Measurements from ENCODE around the gene ANO4.

Gene ANO4

DNA sequence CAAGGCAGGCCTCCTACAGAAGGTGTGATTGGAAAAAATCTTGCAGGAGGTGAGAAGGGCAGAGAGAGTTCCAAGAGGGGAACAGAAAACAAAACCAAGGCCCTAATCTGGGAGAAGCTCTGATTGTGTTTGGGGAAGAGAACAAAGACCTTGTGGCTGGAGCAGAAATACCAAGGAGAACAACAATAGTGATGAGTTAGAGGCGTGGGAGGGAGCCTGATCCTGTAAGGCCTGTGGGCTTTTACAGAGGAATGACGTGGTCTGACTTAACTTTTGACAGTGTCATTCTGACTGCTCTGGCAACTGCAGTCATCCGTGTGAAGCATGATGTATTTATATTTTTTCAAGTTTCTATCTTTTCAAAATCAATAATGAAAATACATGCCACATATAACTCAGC lies 200.6 kb downstream of the ANO4 start:
- no peak for DNase-seq

DNA sequence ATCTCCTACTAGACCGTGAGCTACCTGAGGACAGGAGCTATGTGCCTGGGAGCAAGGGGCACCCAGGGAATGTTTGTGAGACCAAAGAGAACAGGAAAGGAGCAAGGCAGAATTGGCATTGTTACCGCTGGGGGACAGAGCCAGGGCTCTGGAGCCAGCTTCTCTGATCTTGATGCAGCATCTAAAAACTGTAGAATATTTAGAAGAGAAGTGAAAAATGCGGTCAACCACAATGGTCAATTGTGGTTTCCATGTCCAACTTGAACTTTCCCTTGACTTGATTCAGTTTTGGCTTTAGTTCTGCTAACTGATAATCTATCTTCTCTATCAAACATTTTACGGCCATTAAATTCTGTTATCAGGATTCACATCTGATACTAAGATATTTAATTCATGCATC lies 201.2 kb downstream of the ANO4 start:
- DNase-seq: no peak

DNA sequence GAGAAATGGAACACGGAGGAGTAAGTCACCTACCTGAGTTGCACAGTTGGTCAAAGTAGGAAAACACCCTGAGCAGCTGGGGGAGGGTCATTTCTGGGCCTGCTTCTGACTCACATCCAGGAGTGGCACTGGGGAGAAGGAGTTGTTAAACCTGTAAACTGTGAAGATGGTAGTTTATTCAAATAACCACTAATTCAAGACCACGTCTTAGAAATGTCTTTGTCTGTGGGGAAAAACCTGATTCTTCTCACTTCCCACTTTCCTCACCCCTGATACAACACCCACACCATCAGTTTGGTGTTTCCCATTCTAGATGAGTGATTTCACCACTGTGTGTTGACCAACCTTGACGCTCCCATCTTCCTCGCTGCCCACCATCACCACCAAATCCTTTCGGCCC lies 207.1 kb downstream of the ANO4 start:
- DNase-seq: no peak

DNA sequence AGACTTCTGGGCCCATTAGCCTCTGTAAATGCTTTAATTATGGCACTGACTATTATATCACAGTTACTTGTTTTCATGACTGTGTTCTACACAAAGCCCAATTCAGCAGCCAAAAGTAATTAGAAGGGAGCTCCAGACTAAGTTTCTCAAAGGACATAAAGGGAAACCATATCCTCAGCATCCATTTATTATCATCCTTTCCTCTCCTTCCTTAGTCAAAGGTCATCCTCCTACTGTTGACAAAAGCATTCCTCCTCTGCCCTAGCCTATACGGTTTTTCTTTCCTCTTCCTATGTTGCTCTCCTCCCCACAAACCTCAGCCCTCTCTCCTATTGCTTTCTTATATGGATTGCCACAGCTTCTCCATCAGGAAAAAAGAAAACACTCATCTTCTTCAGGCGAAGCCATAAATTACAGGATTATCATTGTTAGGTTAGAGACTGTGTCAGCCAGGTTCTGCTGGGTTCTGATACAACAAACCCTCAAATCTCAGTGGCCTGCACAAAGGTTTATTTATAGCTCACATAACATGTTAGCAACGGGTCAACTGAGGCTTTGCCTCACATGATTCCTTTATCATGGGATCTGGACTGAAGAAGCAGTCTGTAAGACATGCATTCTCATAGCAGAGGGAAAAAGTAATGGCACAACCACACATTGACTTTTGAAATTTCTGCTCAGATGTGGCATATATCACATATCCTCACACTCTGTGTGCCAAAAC lies 208.3 kb downstream of the ANO4 start:
- no peak for DNase-seq

DNA sequence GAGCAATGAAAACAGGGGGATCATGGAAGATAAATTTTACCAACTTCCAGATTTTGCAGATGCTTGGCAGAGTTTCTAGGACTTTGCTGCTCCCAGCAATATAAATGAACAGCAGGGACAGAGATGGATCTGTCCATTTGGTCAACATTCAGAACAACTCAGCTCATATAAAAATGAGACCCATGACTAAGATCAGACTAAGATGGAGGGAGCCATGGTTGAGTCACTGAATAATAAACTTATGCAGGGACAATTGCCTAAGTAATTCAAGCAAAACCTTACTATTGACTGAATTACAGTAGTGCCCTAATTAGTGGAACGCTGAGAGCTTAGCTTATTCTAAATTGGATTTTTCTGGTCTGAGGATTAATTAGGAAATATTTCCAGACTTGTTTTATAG lies 210.3 kb downstream of the ANO4 start:
- no peak for DNase-seq

DNA sequence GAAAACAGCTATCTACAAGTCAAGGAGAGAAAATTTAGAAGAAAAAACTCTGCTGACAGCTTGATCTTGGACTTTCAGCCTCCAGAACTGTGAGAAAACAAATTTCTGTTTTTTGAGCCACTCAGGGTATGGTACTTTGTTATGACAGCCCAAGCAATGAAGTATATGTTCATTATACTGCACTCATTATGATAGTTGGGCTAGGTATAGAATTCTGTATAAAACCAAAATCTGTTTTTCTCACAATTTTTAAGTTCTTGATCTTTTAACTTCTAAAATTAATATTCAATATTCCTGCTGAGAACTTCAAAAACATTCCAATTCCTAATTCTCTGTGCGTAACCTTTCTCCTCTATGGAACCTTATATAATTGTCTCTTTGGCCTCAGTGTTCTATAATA lies 214.7 kb downstream of the ANO4 start:
- DNase-seq: no peak

DNA sequence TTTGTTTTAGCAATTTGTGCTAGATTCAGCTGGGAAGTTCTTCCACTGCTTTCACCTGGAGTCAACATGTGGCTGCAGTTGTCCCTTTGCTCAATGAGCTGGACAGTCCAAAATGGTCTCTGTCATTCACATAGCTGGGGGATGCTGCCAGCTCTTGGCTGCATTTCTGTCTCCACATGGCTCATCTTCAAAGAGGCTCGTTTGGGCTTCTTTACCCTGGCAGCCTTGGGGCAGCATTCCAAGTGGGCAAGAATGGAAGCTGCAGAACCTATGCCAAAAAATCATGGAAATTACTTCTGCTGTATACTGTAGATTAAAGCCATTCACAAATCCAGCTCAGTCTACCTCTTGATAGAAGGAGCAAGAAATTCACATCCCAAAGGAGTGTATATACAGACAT lies 216.3 kb downstream of the ANO4 start:
- DNase-seq: no peak

DNA sequence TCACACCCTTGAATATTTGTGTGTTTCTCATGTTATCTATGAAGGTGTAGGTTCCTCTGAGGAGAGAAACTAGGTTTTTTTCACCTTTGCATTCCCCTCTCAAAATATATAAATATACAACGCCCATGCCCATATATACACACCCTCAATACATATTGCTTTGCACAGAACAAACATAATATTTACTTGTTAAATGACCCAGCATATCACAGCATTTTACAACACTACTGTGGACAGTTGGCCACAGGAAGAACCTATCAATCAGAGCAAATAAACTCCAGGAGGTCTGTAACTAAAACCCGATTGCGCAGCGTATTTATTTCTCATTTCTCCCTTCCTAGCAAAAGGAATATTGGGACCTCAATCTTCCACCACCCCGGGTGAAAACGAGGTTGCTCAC lies 219.4 kb downstream of the ANO4 start:
- DNase-seq: no peak

DNA sequence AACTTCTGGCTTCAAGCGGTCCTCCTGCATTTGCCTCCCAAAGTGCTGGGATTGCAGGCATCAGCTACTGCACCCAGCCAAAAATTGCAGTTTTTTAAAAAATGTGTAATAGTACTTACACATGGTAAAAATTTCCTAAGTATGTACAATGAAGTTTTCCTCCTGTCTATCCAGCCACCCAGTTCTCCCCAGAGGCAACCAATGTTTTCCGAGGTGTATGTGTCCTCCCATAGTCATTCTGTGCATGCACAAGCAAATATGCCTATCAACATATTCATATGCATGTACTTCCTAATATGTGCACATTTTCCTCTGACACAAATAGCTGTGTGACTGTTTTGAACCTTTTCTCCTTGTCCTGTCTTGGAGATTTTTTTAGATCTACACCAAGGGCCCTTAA lies 220.5 kb downstream of the ANO4 start:
- no peak for DNase-seq

DNA sequence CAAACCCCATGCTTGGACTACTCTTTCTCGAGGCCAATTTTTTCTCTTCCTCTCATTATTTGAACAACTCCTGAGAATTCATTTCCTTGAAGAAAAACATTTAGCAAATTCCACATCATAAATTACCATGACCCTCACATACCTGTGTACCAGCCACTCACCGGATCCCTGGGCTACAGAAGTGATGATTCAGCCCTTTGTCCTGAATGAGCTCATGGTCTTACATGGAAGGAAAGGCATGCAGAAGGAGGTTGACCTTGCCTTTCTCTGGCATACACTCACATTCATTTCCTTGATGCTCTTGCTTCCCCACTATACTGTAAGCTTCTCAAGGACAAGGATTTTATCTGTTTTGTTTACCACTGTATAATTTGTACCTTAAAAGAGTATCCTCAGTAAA lies 224.0 kb downstream of the ANO4 start:
- no peak for DNase-seq

DNA sequence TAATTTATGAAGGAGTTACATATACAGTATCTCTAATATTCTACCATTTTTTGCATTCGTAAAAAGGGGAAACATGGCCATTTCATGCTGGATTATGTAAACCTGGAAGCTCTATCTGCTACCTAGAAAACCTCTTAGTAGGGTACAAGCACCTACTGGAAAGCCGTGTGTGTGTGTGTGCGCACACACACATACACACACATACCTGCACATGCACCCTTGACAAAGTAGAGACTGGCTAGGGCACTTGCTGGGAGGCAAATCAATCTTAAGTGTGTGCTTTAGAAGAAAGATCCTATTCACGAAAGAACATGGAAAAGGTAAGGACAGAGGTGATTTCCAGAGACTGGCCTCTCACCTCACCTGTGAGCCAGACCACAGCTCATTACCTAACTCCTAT lies 224.6 kb downstream of the ANO4 start:
- DNase-seq: no peak

DNA sequence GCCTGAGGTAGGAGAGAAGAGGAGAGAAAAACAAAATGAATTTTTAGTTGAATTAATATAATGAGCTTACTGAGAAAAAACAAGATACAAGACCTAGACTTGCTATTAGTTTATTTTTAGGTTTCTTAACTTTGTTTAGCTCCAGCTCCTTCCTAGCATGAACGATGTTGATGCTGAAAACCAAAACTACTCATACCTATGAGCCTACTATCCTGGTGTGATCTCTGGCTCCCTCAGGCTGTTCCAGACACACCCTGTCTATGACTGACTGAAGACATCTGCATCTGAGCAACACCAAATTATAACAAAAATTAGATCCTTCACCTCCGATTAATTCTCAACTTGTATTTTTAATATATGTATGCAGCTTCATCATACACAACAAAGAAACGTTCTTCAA lies 225.1 kb downstream of the ANO4 start:
- DNase-seq: no peak

DNA sequence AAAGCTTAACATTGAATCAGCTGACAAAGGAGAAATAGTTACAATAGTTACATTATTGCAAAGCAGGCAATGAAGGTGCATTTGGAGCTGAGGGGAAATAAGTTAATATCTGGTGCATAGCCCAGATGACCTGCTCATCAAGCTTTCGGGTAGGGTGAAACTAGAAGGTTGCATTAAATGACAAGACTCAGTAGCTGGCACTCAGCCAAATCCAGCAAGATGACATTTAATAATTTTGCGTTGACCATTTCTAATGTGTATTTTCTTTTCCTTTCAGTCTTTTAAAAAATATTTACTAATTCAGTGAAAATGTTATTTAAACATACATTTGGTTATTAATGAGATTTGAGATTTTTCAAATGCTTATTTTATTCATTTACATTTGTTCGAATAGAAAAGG lies 226.9 kb downstream of the ANO4 start:
- no peak for DNase-seq

DNA sequence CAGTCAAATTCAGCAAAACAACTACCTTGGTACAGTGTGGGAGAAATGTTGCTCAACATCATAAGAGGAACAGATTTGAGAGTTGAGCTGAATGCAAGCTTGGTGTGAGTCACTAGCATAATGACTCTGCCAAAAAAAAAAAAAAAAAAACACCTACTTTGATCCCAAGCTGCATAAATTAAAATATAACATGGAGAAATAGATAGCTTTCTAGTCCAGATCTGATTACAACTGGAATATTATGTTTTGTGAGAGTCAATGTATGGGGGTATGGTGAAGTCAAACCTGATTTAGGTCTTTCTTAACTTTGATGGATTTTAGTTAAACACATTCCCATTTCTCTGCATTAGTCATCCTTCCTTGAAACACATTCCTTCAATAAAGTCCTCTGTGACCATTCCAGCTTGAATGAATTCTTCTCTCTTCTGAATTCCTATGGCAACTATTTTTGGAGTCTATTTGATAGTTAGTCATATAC lies 227.4 kb downstream of the ANO4 start:
- DNase-seq: no peak

DNA sequence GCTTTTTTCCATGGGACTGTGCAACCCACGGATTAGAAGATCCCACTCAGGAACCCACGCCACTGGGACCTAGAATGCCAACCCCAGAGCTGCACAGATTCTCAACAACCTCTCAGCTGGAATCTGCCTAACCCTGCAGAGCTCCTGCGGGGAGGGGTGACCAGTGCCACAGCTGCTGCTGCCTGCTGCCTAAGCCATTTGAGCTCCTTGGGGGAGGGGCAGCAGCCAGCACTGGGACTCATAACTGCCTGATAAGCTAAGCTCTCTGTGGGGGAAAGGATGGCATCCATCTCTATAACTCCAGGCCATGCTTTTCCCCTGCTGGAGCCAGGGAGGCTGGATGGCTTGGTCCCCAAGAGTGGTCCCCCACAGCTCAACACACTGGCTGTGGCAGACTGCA lies 232.6 kb downstream of the ANO4 start:
- DNase-seq: no peak

DNA sequence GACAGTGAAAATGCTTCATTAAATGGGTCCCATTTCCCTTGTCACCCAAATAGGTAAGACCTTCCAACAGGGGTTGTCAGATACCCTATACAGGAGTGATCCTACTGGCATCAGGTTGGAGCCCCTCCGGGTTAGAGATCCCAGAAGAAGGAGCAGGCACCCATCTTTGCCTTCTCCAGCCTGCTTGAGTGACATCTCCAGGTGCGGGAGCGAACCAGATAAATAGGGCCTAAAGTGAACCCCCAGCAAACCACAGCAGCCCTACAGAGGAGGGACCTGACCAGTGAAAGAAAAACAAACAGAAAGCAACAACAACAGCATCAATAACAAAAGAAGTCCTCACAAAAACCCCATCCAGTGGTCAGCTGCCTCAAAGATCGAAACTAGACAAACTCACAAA lies 233.2 kb downstream of the ANO4 start:
- DNase-seq: no peak

DNA sequence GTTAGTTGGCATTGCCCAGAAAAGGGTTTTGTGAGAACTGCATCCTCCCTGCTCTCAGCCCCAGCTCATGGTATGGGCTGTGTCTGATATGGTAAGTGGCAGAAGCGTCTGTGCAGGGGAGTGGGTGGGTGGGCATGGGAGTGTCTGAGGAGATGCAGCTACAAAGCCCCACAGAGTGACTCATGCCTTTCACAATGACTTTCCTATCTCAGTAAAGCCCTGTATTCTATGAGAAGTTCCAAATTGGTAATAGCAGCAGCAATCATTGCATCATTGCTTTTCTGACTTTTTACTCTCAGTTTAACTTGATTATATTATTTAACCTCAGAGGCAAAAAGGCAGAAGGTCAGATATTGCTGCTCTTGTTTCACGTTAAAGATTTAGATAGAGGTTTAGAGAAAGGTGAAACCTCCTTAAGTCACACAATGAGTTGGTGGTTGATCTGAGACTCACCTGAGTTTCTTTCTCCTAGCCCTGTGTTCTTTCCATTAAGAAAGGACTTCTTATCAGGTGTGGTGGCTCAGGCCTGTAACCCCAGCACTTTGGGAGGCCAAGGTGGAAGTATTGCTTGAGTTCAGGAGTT lies 243.8 kb downstream of the ANO4 start:
- no peak for DNase-seq

DNA sequence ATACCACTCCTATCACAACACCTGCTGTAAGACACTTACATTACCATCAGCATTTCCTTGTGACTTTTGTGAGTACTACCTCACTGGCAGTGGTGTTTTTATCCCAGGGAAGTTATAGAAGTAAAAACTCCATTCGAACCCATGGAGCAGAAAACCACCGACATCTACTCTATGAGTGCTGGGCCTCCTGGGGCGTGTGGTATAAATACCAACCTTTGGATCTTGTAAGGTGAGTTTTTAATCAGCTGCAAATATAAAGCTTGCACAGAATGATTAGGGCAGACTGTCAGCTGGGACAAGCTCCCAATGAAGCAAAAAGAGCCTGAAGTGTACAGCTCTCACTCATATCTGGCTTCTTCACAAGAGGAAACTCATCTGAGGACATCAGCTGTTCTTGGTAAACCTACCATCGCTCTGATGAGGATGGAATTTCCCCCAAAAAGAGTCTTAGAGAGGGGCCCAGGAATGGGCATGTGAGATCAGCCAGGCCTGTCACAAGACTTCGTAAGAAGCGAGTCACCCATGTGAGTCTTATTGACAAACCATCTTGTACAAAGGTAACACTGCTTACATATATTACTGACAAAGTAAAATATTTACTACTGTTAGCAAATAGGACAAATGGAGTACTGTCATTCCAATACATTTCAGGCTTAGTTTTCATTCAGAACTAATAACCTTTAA lies 245.4 kb downstream of the ANO4 start:
- no peak for DNase-seq

DNA sequence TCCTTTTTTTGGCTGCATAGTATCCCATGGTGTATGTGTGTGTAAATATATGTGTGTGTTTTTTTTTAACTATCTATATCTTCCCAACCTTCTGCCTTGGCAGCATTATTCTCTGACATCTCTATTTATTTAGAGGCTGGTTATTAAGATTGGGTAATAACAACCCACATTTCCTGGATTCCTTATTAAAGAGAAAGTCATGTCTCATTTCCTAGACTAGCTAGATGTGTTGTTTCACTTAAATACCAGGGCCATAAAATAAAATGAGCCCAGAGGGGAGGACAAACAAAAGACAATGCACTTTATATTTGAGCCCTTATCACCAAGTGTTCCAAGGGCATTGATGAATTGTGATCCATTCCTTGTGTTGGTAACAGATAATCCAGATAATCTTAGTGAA lies 246.4 kb downstream of the ANO4 start:
- DNase-seq: no peak

DNA sequence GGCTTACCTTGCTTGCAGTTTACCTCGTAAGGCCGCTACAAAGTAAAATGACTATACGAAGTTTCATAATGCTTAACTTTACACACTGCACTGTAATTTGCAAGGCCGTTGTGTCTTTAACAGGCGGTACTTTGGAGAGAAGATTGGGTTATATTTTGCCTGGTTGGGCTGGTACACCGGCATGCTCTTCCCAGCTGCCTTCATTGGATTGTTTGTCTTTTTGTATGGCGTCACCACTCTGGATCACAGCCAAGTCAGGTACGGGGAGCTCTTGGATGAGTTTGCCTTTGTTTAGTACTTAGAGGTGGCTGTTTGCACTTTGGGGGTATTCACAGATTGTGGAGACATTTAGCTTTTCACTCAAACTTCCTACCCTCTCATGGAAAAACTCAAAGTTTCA lies 247.6 kb downstream of the ANO4 start:
- no peak for DNase-seq

DNA sequence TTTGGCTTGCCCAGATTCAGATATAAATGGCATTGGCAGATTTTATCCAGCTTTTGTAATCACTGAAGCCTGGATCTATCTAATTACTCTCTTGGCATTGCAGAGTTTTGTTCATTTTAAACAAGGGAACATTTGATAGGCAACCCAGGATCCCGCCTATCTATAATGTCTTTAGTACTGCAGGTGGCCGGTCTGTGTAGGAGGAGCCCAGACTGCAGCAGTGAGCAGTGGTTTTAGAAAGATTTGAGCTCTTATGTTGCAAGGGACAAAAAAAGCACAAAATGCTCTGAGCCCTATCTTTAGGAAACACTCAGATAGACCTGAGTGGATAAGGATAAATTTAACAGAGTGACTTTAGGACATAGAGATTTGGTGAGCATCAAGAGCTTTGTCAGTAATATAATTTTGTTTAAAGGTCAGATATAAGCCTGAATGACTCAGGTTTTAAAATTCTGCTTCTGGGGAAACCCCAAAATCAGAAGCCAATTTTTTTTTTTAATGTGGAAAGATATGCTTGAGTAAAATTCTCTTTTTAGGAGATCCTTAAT lies 250.0 kb downstream of the ANO4 start:
- no peak for DNase-seq

DNA sequence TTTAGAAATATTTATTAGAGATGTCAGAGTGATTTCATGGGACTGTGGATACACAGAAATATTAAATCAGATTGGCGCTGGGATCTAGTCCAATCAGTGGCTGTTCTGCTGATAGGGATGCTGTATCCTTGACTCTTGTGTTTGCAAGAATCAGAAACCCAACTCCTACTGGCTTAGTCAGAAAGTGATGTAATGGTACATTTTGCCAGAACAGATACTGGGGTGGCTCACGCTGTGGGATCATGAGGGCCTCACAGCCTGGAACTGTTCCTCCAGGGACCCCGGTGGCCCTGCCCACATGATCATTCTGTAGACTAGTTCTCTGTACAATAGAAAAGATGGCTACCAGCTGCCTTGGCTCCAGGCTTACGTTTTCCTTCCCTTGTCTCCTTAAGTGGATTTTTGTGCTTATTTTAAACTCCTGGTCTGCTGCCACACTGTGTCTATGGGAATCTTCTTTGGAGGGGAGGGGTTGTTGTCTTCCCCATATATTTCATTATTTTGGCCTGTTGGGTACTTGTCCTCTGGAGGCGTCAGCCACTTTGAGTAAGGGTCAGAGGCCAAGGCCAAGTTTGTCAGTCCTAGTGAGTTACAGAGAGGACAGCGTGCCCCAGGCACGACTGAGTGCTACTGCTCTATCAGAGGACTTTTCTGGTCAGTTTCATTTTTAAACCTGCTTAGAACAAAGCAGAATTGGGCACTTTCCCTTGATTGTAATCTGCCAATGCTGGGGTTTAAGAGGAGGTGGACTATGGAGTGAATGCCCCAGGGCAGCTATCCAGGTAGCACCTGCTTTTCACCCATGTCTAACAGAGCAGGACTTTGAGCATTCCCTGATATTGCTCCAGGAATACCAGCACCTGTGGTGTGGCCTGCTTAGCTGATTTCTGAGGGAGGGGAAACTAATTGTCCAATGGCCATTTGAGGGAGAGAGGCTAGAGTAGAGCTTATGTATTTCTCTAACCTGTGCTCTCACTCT lies 251.2 kb downstream of the ANO4 start:
- no peak for DNase-seq

DNA sequence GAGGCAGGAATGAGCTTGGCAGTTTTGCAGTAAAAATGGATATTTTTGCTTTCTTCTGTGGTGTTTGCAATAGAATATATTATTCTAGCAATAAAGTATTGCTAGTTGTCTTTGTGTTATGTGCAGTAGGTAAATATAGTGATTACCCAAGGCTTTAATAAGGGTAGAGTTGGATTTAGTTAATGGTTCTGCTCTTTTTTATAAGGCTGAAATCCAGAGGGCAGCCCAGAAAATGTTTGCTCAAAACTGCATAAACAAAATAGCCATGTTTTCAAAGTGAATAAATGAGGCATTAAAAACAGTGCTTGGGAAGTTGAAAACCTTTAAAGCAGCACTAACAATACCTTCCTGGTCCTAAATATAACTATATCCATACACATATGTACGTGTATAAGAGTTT lies 253.1 kb downstream of the ANO4 start:
- DNase-seq: no peak
